Right lobe of liver (tissue), 4 donors: ENCODE measurements around the gene ZFPL1.

ENCODE experiments used
- POLR2A ChIP-seq: fragments of 450-650 bp; IDR thresholded peaks from one replicate; pipeline ENCODE4 v1.6.1; 2017; ENCODE audit warnings: antibody characterized with exemption, mild to moderate bottlenecking
- TF ChIP-seq, protein P1 (sequence below), 4 donors: fragments of 200-600 bp in 3 of 4; fragments of 450-650 bp in 1 of 4; IDR thresholded peaks; one replicate each; pipeline versions ENCODE4 v1.5.1 to v1.8.0; 2016 to 2022; ENCODE audit warnings: antibody characterized with exemption in 4 of 4, mild to moderate bottlenecking in 2 of 4
- donor health status: DM: no; HTN: no; CAD: no.
- donor health status: DM: no; HTN: no; CAD: no.
- donor health status: DM: no; HTN: yes; CAD: no.

DNA sequence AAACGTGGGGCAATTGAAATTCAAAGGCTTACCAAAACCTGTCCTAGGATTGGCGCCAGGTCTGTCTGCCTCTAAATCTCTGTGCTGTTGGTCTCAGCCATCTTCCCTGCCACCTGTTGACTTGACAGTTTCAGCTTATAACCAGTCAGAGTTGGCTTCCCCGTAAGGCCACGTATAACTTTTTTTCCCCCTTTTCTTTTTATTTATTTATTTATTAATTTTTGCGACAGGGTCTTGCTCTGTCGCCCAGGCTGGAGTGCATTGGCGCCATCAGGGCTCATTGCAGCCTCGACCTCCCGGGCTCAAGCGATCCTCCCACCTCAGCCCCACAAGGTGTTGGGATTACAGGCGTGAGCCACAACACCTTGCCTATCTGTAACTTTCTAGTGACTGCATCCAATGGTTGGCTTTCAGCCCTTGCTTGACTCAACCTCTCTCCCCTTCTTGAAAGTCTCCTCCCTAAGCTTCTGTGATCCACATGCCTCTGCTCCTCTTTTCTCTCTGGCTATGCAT lies 51.7 kb downstream of the ZFPL1 start:
- TF ChIP-seq, protein P1, sequence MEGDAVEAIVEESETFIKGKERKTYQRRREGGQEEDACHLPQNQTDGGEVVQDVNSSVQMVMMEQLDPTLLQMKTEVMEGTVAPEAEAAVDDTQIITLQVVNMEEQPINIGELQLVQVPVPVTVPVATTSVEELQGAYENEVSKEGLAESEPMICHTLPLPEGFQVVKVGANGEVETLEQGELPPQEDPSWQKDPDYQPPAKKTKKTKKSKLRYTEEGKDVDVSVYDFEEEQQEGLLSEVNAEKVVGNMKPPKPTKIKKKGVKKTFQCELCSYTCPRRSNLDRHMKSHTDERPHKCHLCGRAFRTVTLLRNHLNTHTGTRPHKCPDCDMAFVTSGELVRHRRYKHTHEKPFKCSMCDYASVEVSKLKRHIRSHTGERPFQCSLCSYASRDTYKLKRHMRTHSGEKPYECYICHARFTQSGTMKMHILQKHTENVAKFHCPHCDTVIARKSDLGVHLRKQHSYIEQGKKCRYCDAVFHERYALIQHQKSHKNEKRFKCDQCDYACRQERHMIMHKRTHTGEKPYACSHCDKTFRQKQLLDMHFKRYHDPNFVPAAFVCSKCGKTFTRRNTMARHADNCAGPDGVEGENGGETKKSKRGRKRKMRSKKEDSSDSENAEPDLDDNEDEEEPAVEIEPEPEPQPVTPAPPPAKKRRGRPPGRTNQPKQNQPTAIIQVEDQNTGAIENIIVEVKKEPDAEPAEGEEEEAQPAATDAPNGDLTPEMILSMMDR (IDR thresholded peaks at IDR 0.05), result no peak
- no peak for TF ChIP-seq POLR2A
